ENCODE results near the gene ZNF324B.
"Not testable (repeated sequence)": the region's sequence is repeated elsewhere in the genome, so short reads cannot be mapped to it uniquely, and the experiment has no call there.

ZNF324B gene

DNA sequence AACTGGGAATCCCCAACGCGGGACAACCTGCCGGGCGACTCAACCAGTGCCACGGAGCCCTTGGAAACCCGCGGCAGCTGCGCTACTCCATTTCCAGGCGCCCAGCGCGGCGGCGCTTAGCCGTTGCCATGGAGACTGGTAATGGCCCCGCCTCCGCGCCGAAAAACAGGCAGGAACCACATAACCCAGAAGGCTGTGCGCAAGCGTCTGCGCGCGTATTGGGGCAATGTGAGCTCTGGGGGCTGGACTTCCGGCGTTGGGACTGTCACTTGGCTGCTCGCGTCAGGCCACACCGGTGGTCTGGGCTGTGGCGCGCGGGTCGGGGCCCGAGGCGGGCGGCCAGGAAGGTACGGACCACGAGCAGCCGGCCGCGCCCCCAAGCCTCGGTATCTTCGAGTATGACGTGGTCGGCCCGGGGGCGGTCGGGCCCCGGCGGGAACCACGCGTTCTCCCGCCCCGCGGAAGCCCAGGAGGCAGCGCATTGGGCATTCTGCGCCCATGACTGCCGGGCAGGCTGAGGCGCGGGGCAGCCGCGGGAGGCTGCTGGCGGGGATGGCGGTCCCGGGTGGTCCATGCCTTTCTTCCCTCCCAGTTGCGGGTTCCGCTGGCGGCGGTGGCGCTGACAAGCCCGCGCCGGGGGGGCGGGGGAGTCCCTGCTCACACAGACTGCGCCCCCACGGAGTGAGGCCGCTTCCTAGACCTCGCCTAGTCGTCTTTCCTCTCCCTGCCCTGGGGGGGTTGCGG lies at the start of gene ZNF324B:
Gene ZNF324B (plus strand): TSS at position 265 of the 744 bp plus-strand sequence. CDS start 2,080 bp downstream, outside the sequence.
- TF ChIP-seq, protein P1, sequence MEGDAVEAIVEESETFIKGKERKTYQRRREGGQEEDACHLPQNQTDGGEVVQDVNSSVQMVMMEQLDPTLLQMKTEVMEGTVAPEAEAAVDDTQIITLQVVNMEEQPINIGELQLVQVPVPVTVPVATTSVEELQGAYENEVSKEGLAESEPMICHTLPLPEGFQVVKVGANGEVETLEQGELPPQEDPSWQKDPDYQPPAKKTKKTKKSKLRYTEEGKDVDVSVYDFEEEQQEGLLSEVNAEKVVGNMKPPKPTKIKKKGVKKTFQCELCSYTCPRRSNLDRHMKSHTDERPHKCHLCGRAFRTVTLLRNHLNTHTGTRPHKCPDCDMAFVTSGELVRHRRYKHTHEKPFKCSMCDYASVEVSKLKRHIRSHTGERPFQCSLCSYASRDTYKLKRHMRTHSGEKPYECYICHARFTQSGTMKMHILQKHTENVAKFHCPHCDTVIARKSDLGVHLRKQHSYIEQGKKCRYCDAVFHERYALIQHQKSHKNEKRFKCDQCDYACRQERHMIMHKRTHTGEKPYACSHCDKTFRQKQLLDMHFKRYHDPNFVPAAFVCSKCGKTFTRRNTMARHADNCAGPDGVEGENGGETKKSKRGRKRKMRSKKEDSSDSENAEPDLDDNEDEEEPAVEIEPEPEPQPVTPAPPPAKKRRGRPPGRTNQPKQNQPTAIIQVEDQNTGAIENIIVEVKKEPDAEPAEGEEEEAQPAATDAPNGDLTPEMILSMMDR (IDR thresholded peaks at IDR 0.05; ENCODE audit: extremely low read depth, missing control alignments), result no peak
- peak; percentile 97 for DNase-seq (ENCODE audit: low spot score)

DNA sequence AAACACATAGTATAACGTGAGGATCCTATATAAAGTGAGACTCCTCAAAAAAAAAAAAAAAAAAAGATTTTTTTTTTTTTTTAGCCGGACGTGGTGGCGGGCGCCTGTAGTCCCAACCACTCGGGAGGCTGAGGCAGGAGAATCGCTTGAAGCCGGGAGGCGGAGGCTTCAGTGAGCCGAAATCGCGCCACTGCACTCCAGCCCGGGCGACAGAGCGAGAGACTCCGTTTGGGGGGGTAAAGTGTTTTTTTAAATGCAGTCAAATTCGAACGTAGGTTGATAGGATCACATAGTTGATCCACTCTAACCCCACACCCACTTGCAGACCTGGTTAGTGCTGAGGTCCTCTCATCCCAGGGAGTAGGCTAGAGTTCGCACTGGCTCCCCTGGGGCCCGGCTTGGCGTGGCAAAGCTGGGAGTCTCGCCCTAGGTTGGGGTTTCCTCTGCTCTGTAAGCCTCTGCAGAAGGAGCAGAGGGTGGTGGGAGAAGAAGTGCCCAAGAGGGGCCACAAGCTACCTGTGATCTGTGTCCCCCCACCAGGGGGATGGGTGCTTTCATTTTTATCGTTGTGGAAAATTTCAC lies 49.5 kb upstream of the ZNF324B start:
- TF ChIP-seq, protein P1 (IDR thresholded peaks at IDR 0.05; ENCODE audit: extremely low read depth, missing control alignments), result no peak
- peak; percentile 6 for DNase-seq (ENCODE audit: low spot score)

DNA sequence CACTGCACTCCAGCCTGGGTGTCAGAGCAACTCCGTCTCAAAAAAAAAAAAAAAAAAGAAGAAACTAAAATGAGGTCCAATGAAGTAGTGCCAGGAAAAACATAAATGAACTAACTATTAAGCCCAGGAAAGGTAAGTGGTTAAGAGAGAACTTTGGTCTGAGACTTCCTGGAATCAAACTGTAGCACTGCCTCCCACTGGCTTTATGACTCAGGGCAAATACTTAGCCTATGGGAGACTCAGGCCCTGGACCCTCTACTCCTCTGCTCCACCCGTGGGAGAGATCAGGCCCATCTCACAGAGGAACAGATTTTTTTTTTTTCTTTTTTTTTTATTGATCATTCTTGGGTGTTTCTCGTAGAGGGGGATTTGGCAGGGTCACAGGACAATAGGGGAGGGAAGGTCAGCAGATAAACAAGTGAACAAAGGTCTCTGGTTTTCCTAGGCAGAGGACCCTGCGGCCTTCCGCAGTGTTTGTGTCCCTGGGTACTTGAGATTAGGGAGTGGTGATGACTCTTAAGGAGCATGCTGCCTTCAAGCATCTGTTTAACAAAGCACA lies 47.4 kb upstream of the ZNF324B start:
- not testable (repeated sequence) for DNase-seq (ENCODE audit: low spot score)

DNA sequence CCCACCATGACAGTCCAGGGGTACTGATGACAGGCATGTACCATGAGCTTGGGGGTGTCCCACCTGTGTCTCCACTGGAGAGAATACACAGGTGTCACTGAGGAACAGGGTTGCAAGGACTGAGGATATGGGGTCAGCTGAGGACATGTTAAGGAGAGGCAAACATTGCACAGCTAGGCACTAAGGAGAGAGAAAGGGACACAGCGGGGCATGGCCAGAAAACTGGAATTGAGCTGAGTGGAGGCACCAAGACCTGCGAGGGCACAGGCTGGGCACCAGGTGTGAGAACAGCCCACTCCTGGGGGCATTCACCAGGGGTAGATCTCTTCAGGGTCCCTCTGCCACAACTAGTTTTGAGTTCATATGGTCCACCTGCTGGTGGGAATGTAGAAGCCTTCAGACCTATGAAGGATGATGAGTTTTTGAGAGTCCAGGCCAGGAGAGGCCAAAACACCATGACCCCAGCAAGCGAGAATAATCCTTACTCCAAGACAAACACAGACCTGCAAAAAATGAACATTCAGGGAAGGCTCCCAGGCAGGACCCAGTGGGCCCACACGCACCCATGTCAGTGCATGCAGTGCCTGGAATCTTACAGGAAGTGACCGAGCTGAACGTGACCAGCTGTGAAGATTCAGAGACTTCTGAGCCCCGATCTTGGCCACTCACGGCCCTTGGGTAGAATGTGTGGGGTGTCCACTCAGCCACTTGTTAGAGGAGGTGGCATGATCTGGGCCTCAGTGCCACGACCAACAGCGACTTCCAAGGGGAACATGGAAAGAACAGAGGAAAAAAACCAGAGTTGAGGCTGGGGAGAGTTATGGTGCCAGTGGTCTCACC lies 44.4 kb upstream of the ZNF324B start:
- TF ChIP-seq, protein P1 (IDR thresholded peaks at IDR 0.05; ENCODE audit: extremely low read depth, missing control alignments), result no peak
- no peak for DNase-seq (ENCODE audit: low spot score)

DNA sequence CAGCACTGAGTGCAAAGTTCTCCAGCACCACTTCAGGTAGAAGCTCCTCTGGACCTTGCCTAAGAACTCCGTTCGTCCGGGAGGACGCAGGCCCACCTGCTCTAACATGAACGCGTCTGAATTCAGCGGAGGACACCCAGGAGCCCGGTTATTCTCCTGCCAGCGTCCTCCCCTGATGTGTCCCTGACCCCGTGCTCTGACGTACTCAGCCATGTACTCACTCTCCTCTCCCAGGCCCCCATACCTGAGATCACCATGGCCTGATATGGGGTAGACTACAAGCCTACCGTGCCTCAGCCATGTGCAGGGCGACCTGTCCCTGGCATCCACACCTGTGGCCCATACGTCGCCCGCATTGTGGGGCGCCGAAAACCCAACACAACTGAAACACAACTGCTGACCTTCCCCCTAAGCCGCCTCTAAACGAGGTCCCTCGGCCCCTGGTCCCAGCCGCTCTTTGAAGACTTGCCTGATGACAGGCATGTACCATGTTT lies 43.7 kb upstream of the ZNF324B start:
- TF ChIP-seq, protein P1 (IDR thresholded peaks at IDR 0.05; ENCODE audit: extremely low read depth, missing control alignments), result no peak
- peak; percentile 34 for DNase-seq (ENCODE audit: low spot score)

DNA sequence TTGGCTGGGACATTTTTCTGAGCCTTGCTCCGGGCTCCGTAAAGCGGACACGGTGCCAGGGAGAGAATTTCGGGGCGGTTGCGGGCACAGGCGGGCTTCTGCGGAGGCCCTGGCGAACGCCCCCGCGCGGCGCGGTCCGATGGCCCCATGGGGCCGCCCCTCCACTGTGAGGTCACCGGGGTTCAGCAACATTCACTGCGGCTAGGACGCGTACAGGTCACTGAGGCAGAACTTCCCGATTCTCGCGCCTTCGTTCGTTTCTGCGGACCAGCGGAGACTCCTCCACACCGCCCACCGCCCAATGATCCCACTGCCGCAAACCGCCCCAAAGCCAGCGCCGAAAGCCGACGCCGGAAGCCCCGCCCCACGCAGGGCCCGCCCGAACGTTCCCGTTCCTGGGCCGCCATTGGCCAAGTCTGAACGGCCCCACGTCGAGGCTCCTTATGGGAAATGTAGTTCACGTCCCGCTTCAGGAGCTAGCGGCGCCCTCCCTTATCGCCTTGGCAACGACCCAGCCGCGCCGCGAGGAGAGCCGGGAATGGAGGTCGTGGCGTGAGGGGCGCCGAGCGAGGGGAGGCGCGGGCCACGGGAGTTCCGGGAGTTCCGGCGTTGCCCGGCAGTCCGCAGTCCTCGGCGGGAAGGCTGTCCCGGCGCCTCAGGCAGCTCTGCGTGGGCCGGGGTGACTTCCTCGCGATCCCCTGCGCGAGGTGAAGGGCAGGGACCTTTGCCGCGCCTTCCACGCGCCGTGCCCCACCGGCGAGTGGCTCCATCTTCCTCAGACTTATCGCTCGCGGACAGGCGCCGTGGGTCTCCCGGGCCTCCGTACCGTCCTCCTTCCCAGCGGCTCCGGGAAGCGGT lies 43.0 kb upstream of the ZNF324B start, which contains the start of gene ZNF584:
Gene ZNF584 (plus strand): TSS at position 498 of the 858 bp plus-strand sequence. CDS start 499 bp downstream, outside the sequence.
- DNase-seq (ENCODE audit: low spot score), result peak; percentile 98
- TF ChIP-seq, protein P1 (IDR thresholded peaks at IDR 0.05; ENCODE audit: extremely low read depth, missing control alignments), result no peak

All from GM20000 (cell line).